OCI-LY3 (cell line): ENCODE data around the gene PIGT.

ENCODE experiments used
- H2AFZ ChIP-seq: fragments of 200-600, 300-600 bp; shearing (Covaris generic); 2 replicates; pipeline ENCODE4 v1.6.0; 2014; ENCODE audit warnings: antibody characterized with exemption, low read depth, low read length
- H3K27ac ChIP-seq: fragments of 200-600, 300-600 bp; sonication (generic); 2 replicates; pipeline ENCODE4 v1.5.1; 2014; ENCODE audit warnings: mild to moderate bottlenecking, low read length, moderate library complexity, mixed read lengths
- H3K27me3 ChIP-seq: fragments of 200-600, 300-600 bp; sonication (generic); 2 replicates; pipeline ENCODE4 v1.6.1; 2014; ENCODE audit warnings: low read depth, low read length, mixed read lengths
- H3K36me3 ChIP-seq: fragments of 200-600, 300-600 bp; sonication (generic); replicated peaks from 2 replicates; pipeline ENCODE3; 2014; ENCODE audit warnings: low read depth, low read length, mixed read lengths
- H3K4me1 ChIP-seq: fragments of 300-600, 200-600 bp; sonication (generic); 2 replicates; pipeline ENCODE4 v1.6.1; 2014; ENCODE audit warnings: low read length, mixed read lengths
- H3K4me2 ChIP-seq: fragments of 200-600, 300-600 bp; sonication (generic); 2 replicates; pipeline ENCODE4 v1.6.1; 2014; ENCODE audit warnings: low read length, mixed read lengths
- H3K4me3 ChIP-seq: fragments of 300-600, 200-600 bp; sonication (generic); 2 replicates; pipeline ENCODE4 v1.5.1; 2014; ENCODE audit warnings: antibody characterized with exemption, mild to moderate bottlenecking, low read length, moderate library complexity
- H3K79me2 ChIP-seq: fragments of 300-600, 200-600 bp; shearing (Covaris generic); 2 replicates; pipeline ENCODE4 v1.6.1; 2014; ENCODE audit warnings: mild to moderate bottlenecking, low read length, mixed read lengths
- H3K9ac ChIP-seq: fragments of 300-600, 200-600 bp; shearing (Covaris generic); 2 replicates; pipeline ENCODE4 v1.6.0; 2014; ENCODE audit warnings: mild to moderate bottlenecking, low read length, moderate library complexity
- H3K9me3 ChIP-seq: fragments of 200-600, 300-600 bp; shearing (Covaris generic); 2 replicates; pipeline ENCODE4 v1.6.1; 2014; ENCODE audit warnings: low read length, mixed read lengths; ENCODE audit not compliant: insufficient read depth
- H4K20me1 ChIP-seq: fragments of 200-600, 300-600 bp; sonication (generic); 2 replicates; pipeline ENCODE4 v1.6.1; 2016; ENCODE audit warnings: low read length, mixed read lengths; ENCODE audit not compliant: insufficient read depth
- EZH2phosphoT487 ChIP-seq: fragments of 200-600 bp; shearing (Covaris generic); IDR thresholded peaks from 2 replicates; pipeline ENCODE4 v1.6.1; 2018; ENCODE audit warnings: antibody characterized with exemption, mixed run types, low read depth
- TF ChIP-seq, protein P1 (sequence below): fragments of 200-600, 300-600 bp; sonication (generic); IDR thresholded peaks from 2 replicates; pipeline ENCODE4 v1.5.1; 2014; ENCODE audit warnings: antibody characterized with exemption, low read length, low read depth

Gene PIGT

DNA sequence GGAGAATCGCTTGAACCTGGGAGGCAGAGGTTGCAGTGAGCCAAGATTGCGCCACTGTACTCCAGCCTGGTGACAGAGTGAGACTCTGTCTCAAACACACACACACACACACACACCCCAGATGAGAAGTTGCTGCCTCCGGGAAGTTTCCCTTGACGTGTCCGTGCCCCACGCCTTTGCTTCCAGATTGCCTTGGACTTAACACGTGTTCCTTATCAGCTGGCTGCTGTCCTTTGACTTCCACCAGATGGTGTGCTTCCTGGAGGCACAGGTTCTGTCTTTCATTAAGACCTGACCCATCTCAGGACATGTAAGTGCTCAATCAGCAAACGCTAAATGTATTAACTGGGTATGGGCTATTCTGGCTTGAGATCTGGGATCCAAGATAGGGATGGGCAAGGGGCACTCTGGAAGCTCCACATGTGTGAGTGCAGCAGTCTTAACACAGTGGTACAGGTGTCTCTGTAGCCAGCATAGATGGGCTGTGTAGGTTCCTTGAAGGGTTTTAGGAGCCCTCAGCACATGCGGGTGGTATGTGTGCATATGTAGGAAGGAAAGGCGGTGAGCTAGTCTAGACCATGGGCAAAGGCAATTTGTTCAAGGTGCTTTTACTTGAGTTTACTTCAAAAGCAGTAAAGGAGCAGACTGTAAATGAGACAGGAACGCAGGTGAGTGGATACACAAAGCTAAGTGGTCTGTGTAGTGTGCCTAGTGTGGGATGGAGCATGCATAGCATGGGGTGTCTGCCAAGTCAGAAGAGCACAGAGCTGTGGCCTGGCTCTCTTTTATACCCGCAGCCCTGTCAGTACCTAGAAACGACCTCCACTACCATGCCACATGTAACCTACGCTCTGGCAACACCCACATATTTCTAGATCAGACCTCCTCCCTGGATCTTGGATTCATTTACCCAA, 11.6 kb downstream of the PIGT start:
- H3K4me2 ChIP-seq: no peak overlapping the region
- no peak overlapping the region for H2AFZ ChIP-seq
- no peak overlapping the region for H3K9ac ChIP-seq
- H3K36me3 ChIP-seq: peaks cover 34% of the 10 kb centered on the region
- no peaks in the 10 kb centered on the region for H3K9me3 ChIP-seq
- H3K4me3 ChIP-seq: no peak overlapping the region
- H3K27me3 ChIP-seq: no peaks in the 10 kb centered on the region
- no peaks in the 10 kb centered on the region for H4K20me1 ChIP-seq
- TF ChIP-seq, protein P1, sequence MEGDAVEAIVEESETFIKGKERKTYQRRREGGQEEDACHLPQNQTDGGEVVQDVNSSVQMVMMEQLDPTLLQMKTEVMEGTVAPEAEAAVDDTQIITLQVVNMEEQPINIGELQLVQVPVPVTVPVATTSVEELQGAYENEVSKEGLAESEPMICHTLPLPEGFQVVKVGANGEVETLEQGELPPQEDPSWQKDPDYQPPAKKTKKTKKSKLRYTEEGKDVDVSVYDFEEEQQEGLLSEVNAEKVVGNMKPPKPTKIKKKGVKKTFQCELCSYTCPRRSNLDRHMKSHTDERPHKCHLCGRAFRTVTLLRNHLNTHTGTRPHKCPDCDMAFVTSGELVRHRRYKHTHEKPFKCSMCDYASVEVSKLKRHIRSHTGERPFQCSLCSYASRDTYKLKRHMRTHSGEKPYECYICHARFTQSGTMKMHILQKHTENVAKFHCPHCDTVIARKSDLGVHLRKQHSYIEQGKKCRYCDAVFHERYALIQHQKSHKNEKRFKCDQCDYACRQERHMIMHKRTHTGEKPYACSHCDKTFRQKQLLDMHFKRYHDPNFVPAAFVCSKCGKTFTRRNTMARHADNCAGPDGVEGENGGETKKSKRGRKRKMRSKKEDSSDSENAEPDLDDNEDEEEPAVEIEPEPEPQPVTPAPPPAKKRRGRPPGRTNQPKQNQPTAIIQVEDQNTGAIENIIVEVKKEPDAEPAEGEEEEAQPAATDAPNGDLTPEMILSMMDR: no peak
- TF ChIP-seq EZH2phosphoT487: no peak
- no peak overlapping the region for H3K27ac ChIP-seq
- H3K79me2 ChIP-seq: no peaks in the 10 kb centered on the region
- peaks cover 14% of the 10 kb centered on the region for H3K4me1 ChIP-seq

DNA sequence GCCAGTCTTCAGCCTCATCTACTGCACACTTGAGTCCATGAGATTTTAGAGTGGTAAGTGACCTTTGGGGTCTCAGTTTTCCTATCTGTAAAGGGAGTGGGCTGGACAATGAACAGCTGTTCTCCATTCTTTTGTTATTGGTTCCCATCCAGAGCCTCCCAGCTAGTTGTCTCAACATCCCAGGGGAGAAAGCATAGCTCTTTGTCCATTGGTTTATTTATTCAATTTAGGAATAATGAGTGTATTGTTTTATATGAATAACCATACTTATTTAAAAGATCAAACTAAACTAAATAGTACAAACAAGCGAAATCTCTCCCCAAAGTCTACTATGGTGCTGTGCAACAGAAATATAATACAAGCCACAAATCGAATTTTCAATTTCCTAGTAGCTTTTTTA, 13.7 kb downstream of the PIGT start:
- H3K9ac ChIP-seq: no peak overlapping the region
- H2AFZ ChIP-seq: no peak overlapping the region
- H3K9me3 ChIP-seq: no peaks in the 10 kb centered on the region
- peaks cover 28% of the 10 kb centered on the region for H3K36me3 ChIP-seq
- peaks cover 31% of the 10 kb centered on the region for H3K4me1 ChIP-seq
- H3K4me3 ChIP-seq: no peak overlapping the region
- H3K27me3 ChIP-seq: no peaks in the 10 kb centered on the region
- H4K20me1 ChIP-seq: no peaks in the 10 kb centered on the region
- H3K79me2 ChIP-seq: no peaks in the 10 kb centered on the region
- no peak overlapping the region for H3K27ac ChIP-seq
- H3K4me2 ChIP-seq: no peak overlapping the region
- TF ChIP-seq, protein P1: no peak
- no peak for TF ChIP-seq EZH2phosphoT487

- peak overlapping the region; percentile 38 for H3K4me3 ChIP-seq
- H4K20me1 ChIP-seq: no peaks in the 10 kb centered on the region
- peak overlapping the region; percentile 34; the same call in 1 of the 2 replicates for H3K9ac ChIP-seq
- H3K9me3 ChIP-seq: no peaks in the 10 kb centered on the region
- H2AFZ ChIP-seq: no peak overlapping the region
- peaks cover 48% of the 10 kb centered on the region for H3K4me1 ChIP-seq
- H3K27ac ChIP-seq: peak overlapping the region; percentile 78
- H3K27me3 ChIP-seq: peaks cover 8% of the 10 kb centered on the region; the same call in 1 of the 2 replicates
- peaks cover 18% of the 10 kb centered on the region for H3K36me3 ChIP-seq
- no peak for TF ChIP-seq EZH2phosphoT487
- TF ChIP-seq, protein P1: no peak
- peak overlapping the region; percentile 66 for H3K4me2 ChIP-seq
- no peaks in the 10 kb centered on the region for H3K79me2 ChIP-seq
Measured at GRCh38 chr20:45432294-45432693, 16.4 kb downstream of the PIGT start.

GRCh38 chr20:45433316-45433715, 17.4 kb downstream of the PIGT start:
- H3K27ac ChIP-seq: peak overlapping the region; percentile 5; the same call in 1 of the 2 replicates
- peaks cover 8% of the 10 kb centered on the region; the same call in 1 of the 2 replicates for H3K27me3 ChIP-seq
- no peak overlapping the region for H3K4me3 ChIP-seq
- peaks cover 15% of the 10 kb centered on the region for H3K36me3 ChIP-seq
- TF ChIP-seq, protein P1: no peak
- no peak for TF ChIP-seq EZH2phosphoT487
- no peak overlapping the region; the same call in 1 of the 2 replicates for H3K4me2 ChIP-seq
- H3K79me2 ChIP-seq: no peaks in the 10 kb centered on the region
- H3K9me3 ChIP-seq: no peaks in the 10 kb centered on the region
- no peak overlapping the region for H2AFZ ChIP-seq
- peaks cover 48% of the 10 kb centered on the region for H3K4me1 ChIP-seq
- H3K9ac ChIP-seq: no peak overlapping the region
- H4K20me1 ChIP-seq: no peaks in the 10 kb centered on the region
